Measurements from ENCODE around the gene SLN.

DNA sequence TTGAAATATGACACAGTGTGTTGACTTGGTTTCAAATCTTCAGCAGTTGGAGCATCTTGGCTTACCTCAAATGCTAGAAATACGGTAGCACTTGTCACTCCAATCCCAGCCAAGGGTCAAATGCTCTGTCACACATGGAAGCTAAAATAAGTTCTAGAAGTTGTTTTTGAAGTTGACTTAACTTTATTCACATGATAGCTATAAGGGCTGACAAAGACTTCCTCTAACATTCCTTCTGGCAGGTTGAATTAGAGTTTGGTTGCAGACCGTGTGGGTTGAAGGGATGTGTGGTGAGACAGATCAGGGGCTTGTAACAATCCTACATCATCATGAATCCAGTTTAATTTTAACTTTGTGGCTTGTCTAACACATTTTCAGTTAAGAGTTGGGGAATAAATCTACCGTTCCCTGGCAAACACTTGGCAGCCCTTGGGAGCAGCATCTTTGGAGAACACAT, 4.6 kb downstream of the SLN start:
- TF ChIP-seq EZH2phosphoT487 (IDR thresholded peaks at IDR 0.05; ENCODE audit: insufficient read depth, low read depth): no peak
- no peak for TF ChIP-seq EZH2 (IDR thresholded peaks at IDR 0.05; ENCODE audit: insufficient read depth, poor library complexity, severe bottlenecking)
